ENCODE data around the gene TGFB2.

TGFB2 gene

GRCh38 chr1:218394989-218395388, 49.9 kb downstream of the TGFB2 start:
- DNase-seq, result no peak

- DNase-seq, result no peak
Observed at GRCh38 chr1:218395916-218396315, 50.8 kb downstream of the TGFB2 start.

GRCh38 chr1:218397752-218398339, 52.7 kb downstream of the TGFB2 start:
- no peak for DNase-seq

GRCh38 chr1:218400624-218401023, 55.5 kb downstream of the TGFB2 start:
- no peak for DNase-seq

- DNase-seq, result no peak
Observed at GRCh38 chr1:218401441-218401997, 56.4 kb downstream of the TGFB2 start.

- DNase-seq, result peak; percentile 84
Observed at GRCh38 chr1:218401998-218402785, 57.1 kb downstream of the TGFB2 start.

- no peak for DNase-seq
Observed at GRCh38 chr1:218402786-218403120, 57.6 kb downstream of the TGFB2 start.

GRCh38 chr1:218403300-218403699, 58.2 kb downstream of the TGFB2 start:
- DNase-seq, result no peak

- no peak for DNase-seq
Observed at GRCh38 chr1:218407630-218408029, 62.5 kb downstream of the TGFB2 start.

- no peak for DNase-seq
Observed at GRCh38 chr1:218408135-218408534, 63.0 kb downstream of the TGFB2 start.

- no peak for DNase-seq
Observed at GRCh38 chr1:218408942-218409341, 63.8 kb downstream of the TGFB2 start.

GRCh38 chr1:218409946-218410510, 64.9 kb downstream of the TGFB2 start:
- DNase-seq, result no peak

- no peak for DNase-seq
Observed at GRCh38 chr1:218411101-218411500, 66.0 kb downstream of the TGFB2 start.

GRCh38 chr1:218412171-218412570, 67.0 kb downstream of the TGFB2 start:
- DNase-seq, result no peak

- DNase-seq, result no peak
Observed at GRCh38 chr1:218413179-218413578, 68.0 kb downstream of the TGFB2 start.

- no peak for DNase-seq
Observed at GRCh38 chr1:218414060-218414728, 69.1 kb downstream of the TGFB2 start.

- DNase-seq, result no peak
Observed at GRCh38 chr1:218415726-218416125, 70.6 kb downstream of the TGFB2 start.

- DNase-seq, result no peak
Observed at GRCh38 chr1:218421531-218421930, 76.4 kb downstream of the TGFB2 start.

- no peak for DNase-seq
Observed at GRCh38 chr1:218424502-218424901, 79.4 kb downstream of the TGFB2 start.

- DNase-seq, result no peak
Observed at GRCh38 chr1:218425647-218426342, 80.7 kb downstream of the TGFB2 start.

- no peak for DNase-seq
Observed at GRCh38 chr1:218426343-218426657, 81.2 kb downstream of the TGFB2 start.

GRCh38 chr1:218429301-218429700, 84.2 kb downstream of the TGFB2 start:
- DNase-seq, result no peak

- no peak for DNase-seq
Observed at GRCh38 chr1:218430346-218430745, 85.2 kb downstream of the TGFB2 start.
